ENCODE results near the gene ZNF76. TPM values are rescaled to one million over a fixed set of nuclear protein-coding genes. Genes with fewer than 3 reads are reported as not detected.

Gene ZNF76
- total RNA-seq, 2 donors from 2014 or later = 29.1 to 33.5 TPM

DNA sequence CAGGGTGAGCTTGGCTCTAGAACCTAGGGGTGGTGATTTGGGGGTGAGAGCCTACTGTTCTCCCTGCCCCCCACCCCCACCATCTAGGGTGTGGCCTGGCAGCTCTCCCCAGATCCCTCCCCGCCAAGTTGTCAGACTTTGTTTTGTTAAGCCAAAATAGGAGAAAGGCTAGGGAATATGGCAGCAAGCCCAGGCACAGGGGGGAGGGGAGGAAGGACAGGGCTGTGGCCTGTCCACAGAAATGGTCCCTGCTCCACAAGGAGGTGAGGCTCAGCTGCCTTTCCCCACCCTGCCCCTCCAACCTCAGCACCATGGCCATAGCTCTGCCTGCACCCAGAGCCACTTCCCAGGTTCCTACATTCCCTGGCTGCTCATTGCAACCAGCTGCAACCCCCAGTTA lies 28.6 kb upstream of the ZNF76 start:
- intact Hi-C loops (cut with DNase I, micrococcal nuclease) = loop anchor here in 1 of 2 donors (10.0 kb wide), 1 partner anchor 86 kb away; the partner anchor contains the start of gene TCP11
- DNase-seq (peak; percentile 15 to 59), ATAC-seq (no peak)

- intact Hi-C loops (cut with DNase I, micrococcal nuclease) = loop anchor here in 1 of 2 donors (10.0 kb wide), 1 partner anchor 87 kb away; the partner anchor contains the start of gene TCP11
- no peak for DNase-seq
- no peak for ATAC-seq
Measured at GRCh38 chr6:35231563-35231962, 28.0 kb upstream of the ZNF76 start.

GRCh38 chr6:35234901-35235300 lies 24.6 kb upstream of the ZNF76 start:
- DNase-seq (no peak), ATAC-seq (no peak)
- intact Hi-C loops (cut with DNase I, micrococcal nuclease) = loop anchor here in 1 of 2 donors (10.0 kb wide), 1 partner anchor 90 kb away; the partner anchor contains the start of gene TCP11

DNA sequence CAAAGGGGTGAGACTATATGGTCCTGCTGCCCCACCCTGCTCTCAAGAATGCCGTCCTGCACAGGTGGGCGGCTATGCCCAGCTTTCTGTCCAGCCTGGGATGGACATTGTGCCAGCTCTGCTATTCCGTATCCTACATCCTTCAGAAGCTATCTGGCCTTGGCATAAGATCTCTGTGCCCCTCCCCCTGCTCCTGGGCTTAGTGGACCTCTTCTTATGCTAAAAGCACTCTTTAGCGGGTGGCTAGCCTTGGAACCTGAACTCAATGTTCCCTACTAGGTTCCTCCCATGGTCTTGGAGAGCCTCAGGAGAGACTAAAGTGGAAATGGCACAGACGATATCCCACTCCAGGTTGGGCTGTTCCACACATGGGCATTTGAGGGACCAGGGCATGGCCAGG lies 23.3 kb upstream of the ZNF76 start:
- no peak for ATAC-seq
- intact Hi-C loops (cut with DNase I, micrococcal nuclease) = loop anchor here in 1 of 2 donors (10.0 kb wide), 1 partner anchor 91 kb away; the partner anchor contains the start of gene TCP11
- DNase-seq = no peak

- DNase-seq (no peak), ATAC-seq (no peak)
- intact Hi-C loops (cut with DNase I, micrococcal nuclease) = loop anchor here in 1 of 2 donors (10.0 kb wide), 1 partner anchor 93 kb away; the partner anchor contains the start of gene TCP11
Measured at GRCh38 chr6:35237476-35237875, 22.1 kb upstream of the ZNF76 start.

- intact Hi-C loops (cut with DNase I, micrococcal nuclease) = loop anchor here in 1 of 2 donors (10.0 kb wide), 1 partner anchor 94 kb away; the partner anchor contains the start of gene TCP11
- DNase-seq = peak in 1 of 2 donors; percentile 64
Measured at GRCh38 chr6:35238843-35239289, 20.7 kb upstream of the ZNF76 start.

DNA sequence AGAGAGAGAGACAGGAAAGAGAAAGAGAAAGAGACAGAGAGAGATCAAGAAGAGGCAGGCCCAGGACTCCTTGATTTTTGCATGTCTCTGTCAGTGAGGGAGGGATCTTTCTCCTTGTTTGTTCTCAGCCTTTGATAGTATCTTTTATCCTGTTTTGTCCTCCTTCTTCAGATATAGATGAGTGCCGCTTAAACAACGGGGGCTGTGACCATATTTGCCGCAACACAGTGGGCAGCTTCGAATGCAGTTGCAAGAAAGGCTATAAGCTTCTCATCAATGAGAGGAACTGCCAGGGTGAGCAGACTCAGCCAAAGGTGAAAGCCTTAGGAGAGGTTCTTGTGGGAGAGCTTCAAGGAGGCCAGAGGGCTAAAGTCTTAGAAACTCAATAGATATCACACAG lies 20.0 kb upstream of the ZNF76 start:
- intact Hi-C loops (cut with DNase I, micrococcal nuclease) = loop anchor here in 1 of 2 donors (10.0 kb wide), 1 partner anchor 95 kb away; the partner anchor contains the start of gene TCP11
- ATAC-seq (no peak), DNase-seq (no peak)

More at GRCh38 chr6:35238843-35239289, 20.7 kb upstream of the ZNF76 start:
- ATAC-seq = no peak

DNA sequence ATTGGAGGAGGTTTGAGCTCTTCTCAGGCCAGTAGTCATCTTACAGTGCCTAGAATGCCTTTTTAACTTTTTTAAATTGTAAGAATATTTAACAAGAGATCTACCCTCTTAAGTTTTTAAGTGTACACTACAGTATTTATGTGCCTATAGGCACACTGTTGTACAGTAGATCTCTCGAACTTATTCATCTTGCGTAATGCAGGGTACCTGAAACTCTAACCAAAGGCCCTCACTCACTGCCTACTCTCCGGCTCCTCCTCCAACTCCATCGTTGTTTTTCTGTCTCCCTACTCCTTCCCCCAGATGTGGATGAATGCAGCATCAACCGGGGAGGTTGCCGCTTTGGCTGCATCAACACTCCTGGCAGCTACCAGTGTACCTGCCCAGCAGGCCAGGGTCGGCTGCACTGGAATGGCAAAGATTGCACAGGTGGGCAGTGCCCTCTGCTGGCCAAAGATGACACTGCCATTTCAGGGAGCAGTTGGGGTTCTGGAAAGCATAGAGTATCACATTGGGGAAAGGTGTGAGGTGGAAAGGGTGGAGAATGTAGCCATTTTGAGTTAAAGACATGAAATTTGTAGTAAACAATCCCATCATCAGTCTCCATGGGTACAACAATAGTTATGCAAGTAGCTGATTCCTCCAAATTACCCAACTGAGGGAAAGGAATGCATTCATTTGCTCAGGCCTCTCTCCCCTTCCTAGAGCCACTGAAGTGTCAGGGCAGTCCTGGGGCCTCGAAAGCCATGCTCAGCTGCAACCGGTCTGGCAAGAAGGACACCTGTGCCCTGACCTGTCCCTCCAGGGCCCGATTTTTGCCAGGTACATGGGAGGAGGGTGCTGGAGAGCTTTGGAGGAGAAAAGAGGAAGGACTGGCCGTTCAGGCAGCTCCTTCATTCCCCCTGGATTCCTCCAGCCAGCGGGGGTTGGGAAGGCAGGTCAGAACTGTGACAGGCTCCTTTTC lies 18.4 kb upstream of the ZNF76 start:
- intact Hi-C loops (cut with DNase I, micrococcal nuclease) = loop anchor here in 1 of 2 donors (1.0 kb wide), 1 partner anchor 99 kb away; no protein-coding TSS in a partner anchor
- peak; percentile 49 to 79 for DNase-seq
- peak; percentile 93 for ATAC-seq

DNA sequence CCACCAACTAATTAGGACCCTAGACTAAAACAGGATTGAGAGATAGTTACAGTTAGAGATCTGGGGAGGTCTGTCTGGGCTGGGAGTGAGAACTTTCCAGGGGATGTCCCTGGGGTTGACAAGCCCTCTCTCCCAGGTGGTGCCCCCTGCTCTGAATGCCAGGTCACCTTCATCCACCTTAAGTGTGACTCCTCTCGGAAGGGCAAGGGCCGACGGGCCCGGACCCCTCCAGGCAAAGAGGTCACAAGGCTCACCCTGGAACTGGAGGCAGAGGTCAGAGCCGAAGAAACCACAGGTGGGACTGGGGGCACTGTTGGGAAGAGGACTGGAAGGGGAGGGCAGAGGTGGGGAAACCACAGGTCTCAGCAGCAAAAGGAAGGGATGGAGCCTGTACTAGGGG lies 17.0 kb upstream of the ZNF76 start:
- ATAC-seq (no peak), DNase-seq (no peak)
- intact Hi-C loops (cut with DNase I, micrococcal nuclease) = no loop called here

- intact Hi-C loops (cut with DNase I, micrococcal nuclease) = no loop called here
Measured at GRCh38 chr6:35242906-35243305, 16.6 kb upstream of the ZNF76 start.

GRCh38 chr6:35243386-35243958 lies 16.1 kb upstream of the ZNF76 start:
- intact Hi-C loops (cut with DNase I, micrococcal nuclease) = no loop called here
- ATAC-seq = no peak
- no peak for DNase-seq

More at GRCh38 chr6:35242906-35243305, 16.6 kb upstream of the ZNF76 start:
- ATAC-seq = no peak
- DNase-seq = no peak

GRCh38 chr6:35244551-35244950 lies 15.0 kb upstream of the ZNF76 start:
- ATAC-seq (no peak), DNase-seq (no peak)
- intact Hi-C loops (cut with DNase I, micrococcal nuclease) = no loop called here

DNA sequence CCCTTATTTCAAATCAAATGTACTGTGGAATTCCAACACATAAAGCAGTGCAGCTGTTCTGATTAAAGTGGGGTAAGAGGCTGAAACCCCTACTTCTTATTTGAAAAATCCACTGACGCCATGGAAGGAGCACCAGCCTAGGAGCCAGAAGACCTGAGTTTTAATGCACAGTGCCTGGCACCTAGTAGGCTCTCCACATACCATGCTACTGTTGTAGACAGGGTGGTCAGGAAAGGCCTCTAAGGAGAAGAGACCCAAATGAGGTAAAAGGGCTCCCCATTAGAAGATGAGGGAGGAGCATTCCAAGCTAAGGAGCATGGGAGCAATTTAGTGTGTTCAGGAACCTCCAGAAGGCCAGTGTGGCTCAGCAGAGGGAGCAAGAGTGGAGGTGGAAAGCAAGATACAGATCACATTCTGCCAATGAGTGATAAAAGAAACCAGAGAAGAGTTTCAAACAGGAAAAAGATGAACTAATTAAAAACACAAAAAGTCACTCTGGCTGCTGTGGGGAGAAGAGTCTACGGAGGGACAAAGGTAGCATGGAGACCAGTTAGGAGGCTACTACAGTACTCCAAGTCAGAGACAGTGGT lies 11.8 kb upstream of the ZNF76 start:
- no peak for DNase-seq
- intact Hi-C loops (cut with DNase I, micrococcal nuclease) = no loop called here
- no peak for ATAC-seq

- ATAC-seq = no peak
- intact Hi-C loops (cut with DNase I, micrococcal nuclease) = no loop called here
- no peak for DNase-seq
Measured at GRCh38 chr6:35248300-35248699, 11.2 kb upstream of the ZNF76 start.

DNA sequence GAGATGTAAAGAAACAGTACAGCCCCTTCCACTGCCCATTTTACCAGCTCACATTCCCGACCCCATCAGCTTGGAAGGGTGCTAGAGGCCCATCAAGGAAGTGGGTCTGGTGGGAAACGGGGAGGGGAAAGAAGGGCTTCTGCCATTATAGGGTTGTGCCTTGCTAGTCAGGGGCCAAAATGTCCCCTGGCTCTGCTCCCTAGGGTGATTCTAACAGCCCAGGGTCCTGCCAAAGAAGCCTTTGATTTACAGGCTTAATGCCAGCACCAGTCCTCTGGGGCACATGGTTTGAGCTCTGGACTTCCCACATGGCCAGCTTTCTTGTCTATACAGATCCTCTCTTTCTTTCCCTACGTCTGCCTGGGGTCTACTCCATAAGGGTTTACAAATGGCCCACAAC lies 10.6 kb upstream of the ZNF76 start:
- intact Hi-C loops (cut with DNase I, micrococcal nuclease) = no loop called here
- DNase-seq (no peak), ATAC-seq (no peak)

GRCh38 chr6:35251949-35252348 lies 7.6 kb upstream of the ZNF76 start:
- no peak for DNase-seq
- no peak for ATAC-seq
- intact Hi-C loops (cut with DNase I, micrococcal nuclease) = no loop called here

DNA sequence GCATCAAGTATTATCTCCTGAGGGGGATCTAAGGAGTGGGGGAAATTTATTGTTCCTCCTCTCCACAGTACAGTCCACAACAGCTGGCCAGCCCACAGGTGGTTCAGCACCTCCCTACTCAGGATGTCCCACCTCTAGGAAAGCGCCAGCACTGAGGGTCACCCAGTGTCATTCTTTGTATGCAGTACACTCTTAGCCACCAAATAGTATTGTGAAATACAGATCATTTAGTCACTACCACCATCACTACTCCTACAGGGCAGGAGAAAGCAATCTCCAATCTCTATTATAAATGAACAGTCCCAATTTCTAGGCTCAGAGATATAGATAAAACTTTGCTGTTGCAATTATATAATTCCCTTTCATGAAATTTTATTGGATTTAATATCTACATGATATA lies 6.3 kb upstream of the ZNF76 start:
- ATAC-seq = no peak
- no peak for DNase-seq
- intact Hi-C loops (cut with DNase I, micrococcal nuclease) = no loop called here

DNA sequence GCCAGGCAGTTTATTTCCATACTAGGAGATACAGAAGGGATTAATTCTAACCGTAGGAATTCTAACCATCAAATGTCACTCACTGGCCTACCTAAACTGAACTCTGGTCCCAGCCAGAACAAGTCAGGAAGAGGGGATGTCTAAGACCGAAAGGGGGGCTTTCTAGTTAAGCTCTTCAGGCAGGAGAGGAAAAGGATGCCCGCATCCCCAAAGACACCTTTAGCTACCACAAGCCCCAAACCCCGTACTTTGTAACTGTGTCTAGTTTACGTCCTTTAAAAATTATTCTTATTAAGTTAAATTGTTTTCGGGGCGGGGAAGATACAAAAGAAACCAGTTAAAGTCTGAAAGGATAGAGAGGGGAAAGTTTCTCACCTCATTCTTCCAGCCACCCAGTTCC lies 1.2 kb upstream of the ZNF76 start:
- no peak for ATAC-seq
- DNase-seq = no peak
- intact Hi-C loops (cut with DNase I, micrococcal nuclease) = no loop called here

DNA sequence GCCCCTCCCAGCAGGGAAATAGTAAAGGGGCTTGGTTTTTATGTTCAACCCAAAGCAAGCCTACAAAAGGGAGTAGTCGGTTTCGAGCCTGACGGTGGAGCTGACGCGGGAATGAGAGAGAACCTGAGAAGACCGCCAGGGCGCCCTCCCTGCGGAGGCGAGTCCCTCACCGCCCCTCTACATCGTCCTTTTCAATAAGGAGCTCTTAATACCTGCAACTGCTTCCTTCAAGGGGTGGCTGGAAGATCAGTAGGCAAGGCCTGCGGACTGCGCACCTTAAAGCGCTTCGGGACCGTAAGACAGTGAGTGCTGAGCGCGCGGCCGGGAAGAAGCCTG lies 709 bp upstream of the ZNF76 start:
- ATAC-seq = no peak
- intact Hi-C loops (cut with DNase I, micrococcal nuclease) = no loop called here
- peak in 1 of 2 donors; percentile 33 for DNase-seq

Data from left colon (tissue), 2 donors.